IPS-20b (cell line): ENCODE results near the gene ANKRD66.

Experiments used
- H3K27ac ChIP-seq: one replicate; pipeline ENCODE4 v1.5.1; 2013; ENCODE audit warnings: low read length
- H3K27me3 ChIP-seq: 2 replicates; pipeline ENCODE4 v1.6.1; 2013; ENCODE audit warnings: mild to moderate bottlenecking, low read length, inconsistent platforms; ENCODE audit not compliant: insufficient read depth
- H3K36me3 ChIP-seq: 2 replicates; pipeline ENCODE4 v1.6.1; 2013; ENCODE audit warnings: low read depth, mild to moderate bottlenecking, inconsistent platforms, low read length, moderate library complexity; ENCODE audit not compliant: insufficient read depth
- H3K4me1 ChIP-seq: 2 replicates; pipeline ENCODE4 v1.6.1; 2013; ENCODE audit warnings: mild to moderate bottlenecking, control low read depth, inconsistent platforms, low read length, moderate library complexity; ENCODE audit not compliant: insufficient read depth
- H3K4me3 ChIP-seq: 2 replicates; pipeline ENCODE4 v1.5.1; 2013; ENCODE audit warnings: mild to moderate bottlenecking, low read length, inconsistent platforms
- H3K9ac ChIP-seq: 2 replicates; pipeline ENCODE4 v1.6.1; 2013; ENCODE audit warnings: low read depth, mild to moderate bottlenecking, inconsistent platforms, low read length, moderate library complexity
- H3K9me3 ChIP-seq: 2 replicates; pipeline ENCODE4 v1.6.1; 2013; ENCODE audit warnings: mild to moderate bottlenecking, low read depth, low read length, inconsistent platforms; ENCODE audit not compliant: insufficient read depth

Gene ANKRD66

DNA sequence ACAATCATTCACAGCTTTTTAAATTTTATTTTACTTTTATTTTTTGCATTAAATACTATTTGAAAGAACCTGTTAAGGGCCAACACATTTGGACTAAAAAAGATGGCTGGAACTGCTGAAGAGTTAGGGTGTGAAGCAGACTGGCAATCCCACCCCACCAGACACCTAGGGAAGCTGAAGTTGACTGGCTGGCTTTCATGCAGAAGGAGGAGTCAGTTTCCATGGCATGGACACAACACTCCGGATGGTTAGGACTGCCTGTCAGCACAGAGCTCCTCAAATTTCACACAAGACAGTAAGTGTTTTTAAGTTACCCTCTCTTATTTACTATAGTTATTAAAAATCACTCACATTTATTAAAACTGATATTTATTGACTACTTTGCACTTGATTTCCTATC, at the start of gene ANKRD66:
Gene ANKRD66, plus strand, starts transcription at position 238 of the 400 bp plus-strand sequence. CDS start 5,016 bp downstream, outside the sequence.
- Histone ChIP-seq H3K36me3 (no peaks in the 10 kb centered on the region), H3K4me3 (no peak within 1 kb of the TSS), H3K27ac (no peak within 1 kb of the TSS), H3K9me3 (no peaks in the 10 kb centered on the region), H3K9ac (no peak within 1 kb of the TSS), H3K27me3 (no peaks in the 10 kb centered on the region), H3K4me1 (peaks cover 5% of the 10 kb centered on the region; the same call in 1 of the 2 replicates)

DNA sequence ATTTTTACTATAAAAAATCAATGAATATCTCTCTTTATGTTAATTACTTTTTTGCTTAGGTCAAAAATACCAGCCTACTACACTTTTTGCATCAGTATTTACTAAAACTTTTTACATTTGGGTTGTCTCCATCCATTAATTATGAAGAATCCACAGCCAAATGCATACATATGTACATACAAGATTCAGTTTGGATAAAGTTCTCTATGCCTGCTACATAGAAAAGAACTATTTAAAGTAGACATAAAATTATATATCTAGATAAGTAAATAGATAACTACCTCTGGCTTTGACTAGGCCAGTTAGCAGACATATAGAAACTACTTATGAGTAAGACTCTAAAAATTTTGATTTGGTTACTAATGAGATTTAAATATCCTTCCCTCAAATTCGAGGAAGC, 46.8 kb upstream of the ANKRD66 start:
- Histone ChIP-seq H3K27ac (no peak overlapping the region), H3K9me3 (no peaks in the 10 kb centered on the region), H3K4me3 (no peak overlapping the region), H3K9ac (no peak overlapping the region), H3K36me3 (no peaks in the 10 kb centered on the region), H3K4me1 (no peaks in the 10 kb centered on the region), H3K27me3 (no peaks in the 10 kb centered on the region)

DNA sequence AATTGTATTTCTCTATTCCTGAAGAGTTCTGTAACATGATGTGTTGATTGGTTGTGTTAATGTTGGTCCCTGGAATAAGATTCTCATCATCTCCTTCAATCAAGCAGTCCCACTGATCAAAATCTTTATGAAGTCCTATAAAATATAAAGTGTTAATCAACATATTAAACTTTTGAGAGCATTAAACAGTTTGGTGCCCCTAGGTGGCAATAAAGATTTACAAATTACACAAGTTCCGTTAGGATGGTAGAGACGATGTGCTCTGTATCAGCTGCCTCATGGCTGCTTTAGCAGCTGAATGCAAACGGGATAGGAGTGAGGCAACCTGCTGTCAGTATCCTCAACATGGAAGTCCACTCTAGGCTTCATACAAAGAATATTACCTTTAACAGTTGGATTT, 42.2 kb upstream of the ANKRD66 start:
- Histone ChIP-seq H3K36me3 (no peaks in the 10 kb centered on the region), H3K9ac (no peak overlapping the region), H3K9me3 (no peaks in the 10 kb centered on the region), H3K27ac (no peak overlapping the region), H3K4me3 (no peak overlapping the region), H3K4me1 (no peaks in the 10 kb centered on the region), H3K27me3 (no peaks in the 10 kb centered on the region)

DNA sequence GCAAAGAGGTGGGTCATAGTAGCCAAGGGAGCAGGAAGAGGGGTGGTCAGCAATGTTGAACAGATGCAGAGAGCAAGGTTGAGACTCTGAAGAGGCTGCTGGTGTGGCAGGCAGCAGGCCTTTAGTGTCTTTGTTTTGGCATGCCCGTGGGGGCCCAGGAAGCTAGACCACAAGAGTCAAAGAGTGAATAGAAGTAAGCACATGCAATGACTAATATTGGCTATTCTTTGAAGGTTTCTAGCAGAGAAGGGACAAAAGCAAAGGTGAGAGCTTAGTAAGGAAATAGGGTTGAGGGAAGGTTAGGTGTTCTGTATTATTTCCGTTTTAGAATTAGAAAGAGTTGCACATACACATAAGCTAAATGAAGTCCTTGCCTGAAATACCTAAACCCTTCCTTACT, 40.3 kb upstream of the ANKRD66 start:
- Histone ChIP-seq H3K4me3 (no peak overlapping the region), H3K27ac (no peak overlapping the region), H3K27me3 (no peaks in the 10 kb centered on the region)

GRCh38 chr6:46711491-46711890, 35.2 kb upstream of the ANKRD66 start:
- no peaks in the 10 kb centered on the region for H3K4me1 ChIP-seq
- H3K4me3 ChIP-seq: no peak overlapping the region
- no peaks in the 10 kb centered on the region for H3K27me3 ChIP-seq
- no peak overlapping the region for H3K9ac ChIP-seq
- no peak overlapping the region for H3K27ac ChIP-seq
- H3K36me3 ChIP-seq: no peaks in the 10 kb centered on the region
- H3K9me3 ChIP-seq: no peaks in the 10 kb centered on the region

More for the DNA sequence above, 40.3 kb upstream of the ANKRD66 start:
- Histone ChIP-seq H3K4me1 (no peaks in the 10 kb centered on the region), H3K9me3 (no peaks in the 10 kb centered on the region), H3K9ac (no peak overlapping the region), H3K36me3 (no peaks in the 10 kb centered on the region)

DNA sequence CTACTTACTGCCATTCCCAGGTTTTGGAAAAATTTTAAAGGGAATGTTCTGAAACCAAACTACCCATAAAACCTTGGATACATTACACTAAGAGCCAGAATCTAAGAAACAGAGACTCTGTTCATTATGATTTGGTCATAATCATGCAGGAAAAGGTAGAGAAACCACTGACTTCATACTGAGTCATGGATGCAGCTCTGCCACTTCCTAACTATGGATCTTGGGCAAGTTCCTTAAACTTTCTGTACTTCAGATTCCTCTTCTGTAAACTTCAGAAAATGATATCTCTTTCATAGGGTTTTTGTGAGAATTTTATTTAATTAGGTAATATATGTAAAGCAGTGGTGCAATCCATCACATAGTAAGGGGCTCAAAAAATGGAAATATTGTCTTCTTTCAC, 31.6 kb upstream of the ANKRD66 start:
- no peak overlapping the region for H3K9ac ChIP-seq
- H3K4me1 ChIP-seq: no peaks in the 10 kb centered on the region
- no peak overlapping the region for H3K4me3 ChIP-seq
- H3K36me3 ChIP-seq: no peaks in the 10 kb centered on the region
- H3K9me3 ChIP-seq: no peaks in the 10 kb centered on the region
- H3K27me3 ChIP-seq: no peaks in the 10 kb centered on the region
- H3K27ac ChIP-seq: no peak overlapping the region

GRCh38 chr6:46719099-46719498, 27.6 kb upstream of the ANKRD66 start:
- no peaks in the 10 kb centered on the region for H3K4me1 ChIP-seq
- no peaks in the 10 kb centered on the region for H3K36me3 ChIP-seq
- H3K27ac ChIP-seq: no peak overlapping the region
- H3K4me3 ChIP-seq: no peak overlapping the region
- H3K9me3 ChIP-seq: no peaks in the 10 kb centered on the region
- no peak overlapping the region for H3K9ac ChIP-seq
- H3K27me3 ChIP-seq: no peaks in the 10 kb centered on the region

DNA sequence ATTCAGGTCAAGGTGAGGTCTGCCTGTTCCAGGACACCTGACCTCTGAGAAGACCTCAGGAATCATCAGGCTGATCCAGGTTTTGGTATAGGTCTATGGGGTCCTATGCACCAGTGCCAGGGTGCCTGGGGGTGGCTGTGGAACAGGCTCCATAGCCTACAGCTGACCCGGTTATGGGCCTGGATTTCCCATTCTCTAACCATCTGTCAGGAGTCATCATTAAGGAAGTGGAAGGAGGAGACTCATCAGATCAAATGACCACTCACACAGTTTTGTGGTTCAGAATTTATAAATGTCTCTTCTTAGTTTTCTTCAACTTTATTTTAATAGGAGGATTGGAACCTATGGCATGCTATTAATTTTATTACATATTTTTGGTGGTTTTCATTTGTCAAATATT, 26.3 kb upstream of the ANKRD66 start:
- no peaks in the 10 kb centered on the region for H3K4me1 ChIP-seq
- H3K9me3 ChIP-seq: no peaks in the 10 kb centered on the region
- H3K9ac ChIP-seq: no peak overlapping the region
- H3K36me3 ChIP-seq: no peaks in the 10 kb centered on the region
- H3K4me3 ChIP-seq: no peak overlapping the region
- H3K27me3 ChIP-seq: no peaks in the 10 kb centered on the region
- no peak overlapping the region for H3K27ac ChIP-seq

- H3K9ac ChIP-seq: no peak overlapping the region
- no peak overlapping the region for H3K4me3 ChIP-seq
- H3K27me3 ChIP-seq: peaks cover 19% of the 10 kb centered on the region
- H3K36me3 ChIP-seq: no peaks in the 10 kb centered on the region
- no peaks in the 10 kb centered on the region for H3K9me3 ChIP-seq
- no peak overlapping the region for H3K27ac ChIP-seq
- 0 out of 2 replicates have a peak, but pooled peaks cover 3% of the 10 kb centered on the region for H3K4me1 ChIP-seq
Observed at GRCh38 chr6:46729787-46730326, 16.9 kb upstream of the ANKRD66 start.

DNA sequence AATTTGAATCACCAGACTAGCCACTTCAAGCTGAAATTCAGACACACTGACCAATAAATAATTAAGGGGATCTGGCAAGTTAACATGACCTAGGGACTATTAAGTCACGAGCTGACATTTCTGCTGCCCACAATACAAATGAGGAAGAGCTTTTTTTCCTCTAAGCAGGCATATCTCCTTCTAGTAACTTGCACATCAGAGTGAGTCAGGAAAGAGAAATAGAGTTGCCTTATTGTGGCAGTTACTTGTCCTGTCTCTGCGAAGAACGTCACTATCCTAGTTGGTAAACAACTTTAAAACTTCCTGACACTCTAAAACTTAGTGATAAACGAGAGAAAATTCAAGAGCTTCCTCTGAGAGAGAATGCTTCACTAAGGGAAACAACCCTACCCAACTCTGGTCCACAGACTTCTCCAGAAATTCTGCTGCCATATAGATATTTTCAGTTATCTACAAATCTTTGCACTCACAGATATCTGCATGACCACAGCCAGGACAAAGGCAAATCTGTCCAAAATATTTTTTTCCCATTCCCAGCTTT, 15.7 kb upstream of the ANKRD66 start:
- Histone ChIP-seq H3K9me3 (no peaks in the 10 kb centered on the region), H3K4me3 (no peak overlapping the region), H3K27ac (no peak overlapping the region), H3K36me3 (no peaks in the 10 kb centered on the region), H3K9ac (no peak overlapping the region), H3K4me1 (peaks cover 7% of the 10 kb centered on the region; the same call in 1 of the 2 replicates), H3K27me3 (peaks cover 31% of the 10 kb centered on the region)

GRCh38 chr6:46733341-46733801, 13.4 kb upstream of the ANKRD66 start:
- H3K36me3 ChIP-seq: no peaks in the 10 kb centered on the region
- peaks cover 42% of the 10 kb centered on the region for H3K27me3 ChIP-seq
- H3K27ac ChIP-seq: no peak overlapping the region
- H3K4me1 ChIP-seq: peaks cover 7% of the 10 kb centered on the region; the same call in 1 of the 2 replicates
- peak overlapping the region; percentile 1; the same call in 1 of the 2 replicates for H3K9ac ChIP-seq
- no peak overlapping the region for H3K4me3 ChIP-seq
- H3K9me3 ChIP-seq: no peaks in the 10 kb centered on the region
